Hepatocyte (in vitro differentiated cells): ENCODE measurements around the gene MTA1.

Experiments
- CTCF ChIP-seq: fragments of 200-600 bp; sonication (generic); IDR thresholded peaks from 2 replicates; pipeline ENCODE4 v1.5.1; 2016; ENCODE audit warnings: antibody characterized with exemption, mild to moderate bottlenecking; ENCODE audit not compliant: poor library complexity
- EZH2 ChIP-seq: fragments of 200-600 bp; sonication (generic); IDR thresholded peaks from 2 replicates; pipeline ENCODE4 v1.6.1; 2016; ENCODE audit warnings: antibody characterized with exemption, mild to moderate bottlenecking, borderline replicate concordance
- EZH2phosphoT487 ChIP-seq: fragments of 200-600 bp; sonication (generic); IDR thresholded peaks from one replicate; pipeline ENCODE4 v1.6.1; 2018; ENCODE audit warnings: antibody characterized with exemption, mild to moderate bottlenecking, low read depth, moderate library complexity; ENCODE audit not compliant: unreplicated experiment, severe bottlenecking

- TF ChIP-seq CTCF (no peak), EZH2 (no peak), EZH2phosphoT487 (no peak)
Measured at GRCh38 chr14:105426416-105427130, 6.9 kb downstream of the MTA1 start.
